Heart left ventricle (tissue), 13 donors: ENCODE measurements around the gene ITGA3.

Source experiments
- POLR2A ChIP-seq, 2 donors: fragments of 450-650 bp; IDR thresholded peaks; one replicate each; pipeline ENCODE4 v1.6.1; 2017; ENCODE audit warnings: antibody characterized with exemption in 2 of 2, mild to moderate bottlenecking in 2 of 2, moderate library complexity in 2 of 2
- TF ChIP-seq, protein P1 (sequence below), 12 donors: fragments of 200-600 bp; sonication (generic) in 4 of 12; IDR thresholded peaks; one replicate each; pipeline versions ENCODE4 v1.5.0 to v1.8.0; 2018 to 2022; ENCODE audit warnings: antibody characterized with exemption in 12 of 12, mild to moderate bottlenecking in 5 of 12
- donor health status: ischemic (EF 13 %, LVEDD 7.1; RV severe dilation, severe dysfunction).
- donor health status: DM: no; HTN: yes; CAD: no.
- donor health status: DM: no; HTN: no; CAD: no.
- donor health status: ischemic (EF 25% LVEDD 6.9; RV normal size, moderate dysfunction).
- donor health status: ischemic (EF 25% LVEDD 5.7; RV mildly dilated, moderate dysfunction).
- donor health status: ischemic (EF 35%, LVEDD 5.7; RV mildly dilated, moderate dysfunction).
- donor health status: nonischemic (EF 11% LVEDD 7.7; RV severe dilation, severe dysfunction).
- donor health status: DM: yes; HTN: yes; CAD: no.
- donor health status: PGD.
- donor health status: ischemic (EF 29% LVEDD 5.4; RV normal size, mild dysfunction).
- donor health status: nonischemic (EF 23%, LVEDD 6.1; RV moderate dilation, normal function).

DNA sequence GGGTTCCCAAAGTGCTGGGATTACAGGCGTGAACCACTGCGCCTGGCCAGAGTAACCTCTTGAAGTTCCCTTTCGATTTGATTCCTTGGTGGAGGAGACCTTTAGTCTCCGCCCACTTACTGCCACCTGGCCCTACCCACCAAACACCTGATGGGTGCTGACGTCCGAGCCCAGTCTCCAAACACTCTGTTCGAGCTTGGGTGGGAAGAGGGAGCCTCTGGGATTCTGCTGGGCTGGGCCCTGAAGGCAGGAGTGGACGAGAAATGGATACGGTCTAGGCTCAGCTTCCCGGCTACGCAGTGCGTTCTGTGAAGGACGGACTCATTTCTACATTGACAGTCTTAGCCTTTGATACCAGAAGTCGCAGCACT lies 870 bp upstream of the ITGA3 start:
- TF ChIP-seq, protein P1, sequence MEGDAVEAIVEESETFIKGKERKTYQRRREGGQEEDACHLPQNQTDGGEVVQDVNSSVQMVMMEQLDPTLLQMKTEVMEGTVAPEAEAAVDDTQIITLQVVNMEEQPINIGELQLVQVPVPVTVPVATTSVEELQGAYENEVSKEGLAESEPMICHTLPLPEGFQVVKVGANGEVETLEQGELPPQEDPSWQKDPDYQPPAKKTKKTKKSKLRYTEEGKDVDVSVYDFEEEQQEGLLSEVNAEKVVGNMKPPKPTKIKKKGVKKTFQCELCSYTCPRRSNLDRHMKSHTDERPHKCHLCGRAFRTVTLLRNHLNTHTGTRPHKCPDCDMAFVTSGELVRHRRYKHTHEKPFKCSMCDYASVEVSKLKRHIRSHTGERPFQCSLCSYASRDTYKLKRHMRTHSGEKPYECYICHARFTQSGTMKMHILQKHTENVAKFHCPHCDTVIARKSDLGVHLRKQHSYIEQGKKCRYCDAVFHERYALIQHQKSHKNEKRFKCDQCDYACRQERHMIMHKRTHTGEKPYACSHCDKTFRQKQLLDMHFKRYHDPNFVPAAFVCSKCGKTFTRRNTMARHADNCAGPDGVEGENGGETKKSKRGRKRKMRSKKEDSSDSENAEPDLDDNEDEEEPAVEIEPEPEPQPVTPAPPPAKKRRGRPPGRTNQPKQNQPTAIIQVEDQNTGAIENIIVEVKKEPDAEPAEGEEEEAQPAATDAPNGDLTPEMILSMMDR (IDR thresholded peaks at IDR 0.05): no peak
- TF ChIP-seq POLR2A (IDR thresholded peaks at IDR 0.05): no peak
